ENCODE results near the gene SIVA1. TPM values are rescaled to one million over a fixed set of nuclear protein-coding genes. Genes with fewer than 3 reads are reported as not detected.

The SIVA1 gene
- total RNA-seq, 2 donors from 2014 or later: 218 to 320 TPM

DNA sequence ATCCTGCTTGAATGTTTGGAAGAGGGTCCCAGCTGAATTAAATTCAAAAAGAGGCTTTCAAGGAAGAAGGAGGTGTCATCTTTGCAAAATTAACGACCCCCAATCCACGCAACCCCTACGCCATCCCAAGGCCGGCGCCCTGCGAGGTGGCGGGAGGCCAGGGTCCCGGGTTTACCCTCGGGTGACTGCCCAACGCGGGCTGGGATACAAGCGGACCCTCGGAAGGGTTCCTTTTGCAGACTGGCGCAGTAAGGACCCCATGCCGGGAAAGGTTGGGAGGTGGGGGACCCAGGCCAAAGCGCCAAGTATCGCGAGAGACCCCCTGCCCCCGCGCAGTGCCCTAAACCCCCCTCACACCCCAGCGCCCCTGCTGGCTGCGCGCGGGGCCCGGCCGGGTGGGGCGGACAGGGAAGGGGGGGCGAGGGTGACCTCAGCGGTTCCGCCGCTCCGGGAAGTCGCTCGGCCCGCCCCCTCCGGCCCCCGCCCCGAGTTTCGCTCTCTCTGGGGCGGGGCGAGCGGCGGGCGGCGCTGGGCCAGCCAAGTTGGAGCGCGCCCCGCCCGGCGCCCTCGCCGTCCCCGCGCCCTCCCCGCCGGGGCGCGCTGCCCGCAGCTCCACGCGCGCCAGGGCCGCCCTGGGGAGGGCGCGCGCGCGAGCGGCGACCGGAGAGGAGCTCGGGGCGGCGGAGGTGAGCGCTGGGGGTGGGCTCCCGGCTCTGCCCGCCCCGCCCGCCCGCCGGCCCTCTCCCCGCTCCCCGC is 47.2 kb downstream of the SIVA1 start:
- ATAC-seq (ENCODE audit: insufficient number of reproducible peaks, low FRiP score, low read depth): peak; percentile 23
- peaks cover 11 to 34% of the 10 kb centered on the region in 2 donors for H3K4me1 ChIP-seq (ENCODE audit: control insufficient read depth in 1 of 2, low read depth in 2 of 2)

DNA sequence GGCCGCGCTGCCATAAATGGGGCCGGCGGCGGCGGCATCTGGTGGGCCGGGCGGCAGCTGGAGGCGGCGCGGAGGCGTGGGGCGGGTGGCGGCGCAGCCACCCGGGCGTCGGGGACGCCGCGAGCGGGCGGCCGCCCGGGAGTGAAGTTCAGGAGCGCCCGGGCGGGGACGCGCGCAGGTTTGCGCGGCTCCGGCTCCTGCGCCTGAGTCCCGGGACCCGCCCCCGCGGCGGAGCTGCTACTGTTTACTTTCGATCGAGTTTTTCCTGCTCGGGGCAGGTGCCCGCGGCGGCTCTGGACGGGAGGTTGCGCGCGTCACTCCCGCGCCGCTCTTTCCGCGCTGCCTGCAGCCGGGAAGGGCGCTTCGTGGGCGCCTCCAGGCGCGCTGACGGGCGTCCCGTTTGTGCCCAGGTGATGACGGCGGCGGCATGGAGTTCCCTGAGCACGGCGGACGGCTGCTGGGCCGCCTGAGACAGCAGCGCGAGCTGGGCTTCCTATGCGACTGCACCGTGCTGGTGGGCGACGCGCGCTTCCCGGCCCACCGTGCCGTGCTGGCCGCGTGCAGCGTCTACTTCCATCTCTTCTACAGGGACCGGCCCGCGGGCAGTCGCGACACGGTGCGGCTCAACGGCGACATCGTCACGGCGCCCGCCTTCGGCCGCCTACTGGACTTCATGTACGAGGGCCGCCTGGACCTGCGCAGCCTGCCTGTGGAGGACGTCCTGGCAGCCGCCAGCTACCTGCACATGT is 48.0 kb downstream of the SIVA1 start, which contains the start of gene ZBTB42:
ZBTB42 (plus strand) TSS at position 331 of the 749 bp plus-strand sequence; CDS start at position 428, 97 bp downstream.
- no peaks in the 10 kb centered on the region for H3K36me3 ChIP-seq
- no peaks in the 10 kb centered on the region for H3K27me3 ChIP-seq (replicated peaks; ENCODE audit: insufficient read depth)
- H3K4me1 ChIP-seq (ENCODE audit: control insufficient read depth in 1 of 2, low read depth in 2 of 2): peaks cover 11 to 40% of the 10 kb centered on the region in 2 donors
- DNase-seq (ENCODE audit: low spot score): no peak
- TF ChIP-seq, protein P1, sequence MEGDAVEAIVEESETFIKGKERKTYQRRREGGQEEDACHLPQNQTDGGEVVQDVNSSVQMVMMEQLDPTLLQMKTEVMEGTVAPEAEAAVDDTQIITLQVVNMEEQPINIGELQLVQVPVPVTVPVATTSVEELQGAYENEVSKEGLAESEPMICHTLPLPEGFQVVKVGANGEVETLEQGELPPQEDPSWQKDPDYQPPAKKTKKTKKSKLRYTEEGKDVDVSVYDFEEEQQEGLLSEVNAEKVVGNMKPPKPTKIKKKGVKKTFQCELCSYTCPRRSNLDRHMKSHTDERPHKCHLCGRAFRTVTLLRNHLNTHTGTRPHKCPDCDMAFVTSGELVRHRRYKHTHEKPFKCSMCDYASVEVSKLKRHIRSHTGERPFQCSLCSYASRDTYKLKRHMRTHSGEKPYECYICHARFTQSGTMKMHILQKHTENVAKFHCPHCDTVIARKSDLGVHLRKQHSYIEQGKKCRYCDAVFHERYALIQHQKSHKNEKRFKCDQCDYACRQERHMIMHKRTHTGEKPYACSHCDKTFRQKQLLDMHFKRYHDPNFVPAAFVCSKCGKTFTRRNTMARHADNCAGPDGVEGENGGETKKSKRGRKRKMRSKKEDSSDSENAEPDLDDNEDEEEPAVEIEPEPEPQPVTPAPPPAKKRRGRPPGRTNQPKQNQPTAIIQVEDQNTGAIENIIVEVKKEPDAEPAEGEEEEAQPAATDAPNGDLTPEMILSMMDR (IDR thresholded peaks at IDR 0.05): no peak
- no peaks in the 10 kb centered on the region for H3K9me3 ChIP-seq
- peak within 1 kb of the TSS; percentile 92 to 96 for H3K27ac ChIP-seq
- H3K4me3 ChIP-seq: peak within 1 kb of the TSS; percentile 80
- peak; percentile 21 for ATAC-seq (ENCODE audit: insufficient number of reproducible peaks, low FRiP score, low read depth)

More for the DNA sequence above, 47.2 kb downstream of the SIVA1 start:
- DNase-seq (ENCODE audit: low spot score): peak; percentile 58
- H3K4me3 ChIP-seq: peak overlapping the region; percentile 76
- peak overlapping the region; percentile 92 to 96 for H3K27ac ChIP-seq
- no peaks in the 10 kb centered on the region for H3K36me3 ChIP-seq
- no peaks in the 10 kb centered on the region for H3K9me3 ChIP-seq
- no peaks in the 10 kb centered on the region for H3K27me3 ChIP-seq (replicated peaks; ENCODE audit: insufficient read depth)
- TF ChIP-seq, protein P1 (IDR thresholded peaks at IDR 0.05): peak; percentile 48

DNA sequence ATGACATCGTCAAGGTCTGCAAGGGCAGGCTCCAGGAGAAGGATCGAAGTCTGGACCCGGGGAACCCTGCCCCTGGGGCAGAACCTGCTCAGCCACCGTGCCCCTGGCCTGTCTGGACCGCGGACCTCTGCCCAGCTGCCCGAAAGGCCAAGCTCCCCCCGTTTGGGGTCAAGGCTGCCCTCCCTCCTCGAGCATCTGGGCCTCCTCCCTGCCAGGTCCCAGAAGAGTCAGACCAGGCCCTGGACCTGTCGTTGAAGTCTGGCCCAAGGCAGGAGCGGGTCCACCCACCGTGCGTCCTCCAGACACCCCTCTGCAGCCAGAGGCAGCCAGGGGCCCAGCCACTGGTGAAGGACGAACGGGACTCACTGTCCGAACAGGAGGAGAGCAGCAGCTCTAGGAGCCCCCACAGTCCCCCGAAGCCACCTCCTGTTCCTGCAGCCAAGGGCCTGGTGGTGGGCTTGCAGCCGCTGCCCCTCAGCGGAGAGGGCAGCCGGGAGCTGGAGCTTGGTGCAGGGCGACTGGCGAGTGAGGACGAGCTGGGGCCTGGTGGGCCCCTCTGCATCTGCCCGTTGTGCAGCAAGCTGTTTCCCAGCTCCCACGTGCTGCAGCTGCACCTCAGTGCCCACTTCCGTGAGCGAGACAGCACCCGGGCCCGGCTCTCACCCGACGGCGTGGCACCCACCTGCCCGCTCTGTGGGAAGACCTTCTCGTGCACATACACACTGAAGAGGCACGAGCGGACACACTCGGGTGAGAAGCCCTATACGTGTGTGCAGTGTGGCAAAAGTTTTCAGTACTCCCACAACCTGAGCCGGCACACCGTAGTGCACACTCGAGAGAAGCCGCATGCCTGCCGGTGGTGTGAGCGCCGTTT is 48.8 kb downstream of the SIVA1 start:
- peak overlapping the region; percentile 80 for H3K4me3 ChIP-seq
- no peaks in the 10 kb centered on the region for H3K27me3 ChIP-seq (replicated peaks; ENCODE audit: insufficient read depth)
- H3K36me3 ChIP-seq: no peaks in the 10 kb centered on the region
- DNase-seq (ENCODE audit: low spot score) (no peak), ATAC-seq (ENCODE audit: insufficient number of reproducible peaks, low FRiP score, low read depth) (no peak)
- H3K4me1 ChIP-seq (ENCODE audit: control insufficient read depth in 1 of 2, low read depth in 2 of 2): peaks cover 11 to 36% of the 10 kb centered on the region in 2 donors
- TF ChIP-seq, protein P1 (IDR thresholded peaks at IDR 0.05): no peak
- peak overlapping the region; percentile 65 to 78 for H3K27ac ChIP-seq
- no peaks in the 10 kb centered on the region for H3K9me3 ChIP-seq

DNA sequence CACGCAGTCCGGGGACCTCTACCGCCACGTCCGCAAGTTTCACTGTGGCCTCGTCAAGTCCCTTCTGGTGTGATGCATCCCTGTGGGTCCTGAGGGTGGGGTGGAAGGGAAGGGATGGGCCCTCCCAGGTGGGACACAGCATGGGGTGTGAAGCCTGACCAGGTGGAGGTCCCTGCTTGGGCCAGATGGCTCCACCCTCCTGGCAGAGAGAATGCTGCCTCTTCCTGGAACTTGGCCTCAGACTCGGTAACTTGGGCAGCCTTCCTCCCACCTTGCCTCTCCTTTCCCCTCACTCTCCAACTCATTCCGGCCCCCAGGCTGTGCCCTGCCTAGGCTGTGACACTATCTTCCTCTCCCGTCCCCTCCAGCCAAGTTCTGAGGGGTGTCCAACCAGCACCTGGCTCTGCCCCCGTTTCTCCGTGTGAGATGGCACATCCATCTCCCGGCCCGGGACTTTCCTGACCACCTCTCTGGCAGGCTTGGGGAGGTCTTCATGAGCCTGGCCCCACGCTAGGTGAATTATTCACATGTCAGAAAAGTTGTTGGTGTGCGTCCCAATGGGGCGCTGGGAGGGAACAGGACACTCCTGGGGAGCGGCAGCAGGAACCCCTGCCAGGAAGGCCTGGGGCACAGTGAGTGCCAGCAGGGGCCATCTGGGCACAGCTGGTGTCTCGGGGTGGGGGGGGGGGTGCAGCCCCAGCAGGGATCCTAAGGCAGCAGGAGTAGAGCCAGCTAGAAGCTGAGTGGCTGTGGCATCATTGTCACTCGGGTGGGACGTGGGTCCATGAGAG is 49.6 kb downstream of the SIVA1 start:
- ATAC-seq (ENCODE audit: insufficient number of reproducible peaks, low FRiP score, low read depth) (no peak), DNase-seq (ENCODE audit: low spot score) (no peak)
- Histone ChIP-seq H3K9me3 (no peaks in the 10 kb centered on the region), H3K4me3 (no peak overlapping the region), H3K27ac (no peak overlapping the region), H3K4me1 (ENCODE audit: control insufficient read depth in 1 of 2, low read depth in 2 of 2) (peaks cover 11 to 33% of the 10 kb centered on the region in 2 donors), H3K27me3 (replicated peaks; ENCODE audit: insufficient read depth) (no peaks in the 10 kb centered on the region), H3K36me3 (no peaks in the 10 kb centered on the region)
- TF ChIP-seq, protein P1 (IDR thresholded peaks at IDR 0.05): no peak
